Urothelium cell line (cell line): ENCODE measurements around the gene TEKT5.

ENCODE experiments used
- DNase-seq: peaks from one replicate; pipeline ENCODE4 v3.0.0; 2011; ENCODE audit warnings: low spot score, mixed read lengths
- FAIRE-seq: peaks from 2 replicates; lab custom pipeline; 2011; peaks lifted over from hg19 to GRCh38; lab: Jason Lieb, UNC

TEKT5 gene

DNA sequence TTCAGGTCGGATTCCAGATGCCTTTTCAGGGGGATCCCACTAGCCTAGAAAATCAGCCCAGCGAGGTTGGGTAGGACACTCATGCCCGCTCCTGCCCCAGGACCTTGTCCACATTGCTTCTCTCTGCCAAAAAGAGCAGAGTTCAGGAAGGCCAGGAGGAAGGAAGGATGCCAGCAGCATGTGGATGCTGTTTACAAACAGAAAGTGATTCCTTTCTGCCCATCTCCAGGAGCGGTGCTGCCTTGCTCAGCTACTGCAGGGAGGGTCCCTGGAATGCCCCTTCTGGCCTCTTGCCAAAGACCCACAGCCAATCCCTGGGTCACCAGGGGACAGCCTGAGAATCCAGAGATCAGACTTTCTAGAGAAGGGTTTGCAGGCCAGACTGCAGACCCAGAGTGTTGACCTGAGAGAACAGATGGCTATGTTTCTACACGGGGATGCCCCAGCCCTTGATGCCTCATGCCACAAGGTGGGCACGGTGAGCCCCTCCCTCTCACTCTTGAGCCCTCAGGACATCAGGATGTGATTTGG is 82.0 kb downstream of the TEKT5 start:
- DNase-seq (no peak), FAIRE-seq (no peak)

DNA sequence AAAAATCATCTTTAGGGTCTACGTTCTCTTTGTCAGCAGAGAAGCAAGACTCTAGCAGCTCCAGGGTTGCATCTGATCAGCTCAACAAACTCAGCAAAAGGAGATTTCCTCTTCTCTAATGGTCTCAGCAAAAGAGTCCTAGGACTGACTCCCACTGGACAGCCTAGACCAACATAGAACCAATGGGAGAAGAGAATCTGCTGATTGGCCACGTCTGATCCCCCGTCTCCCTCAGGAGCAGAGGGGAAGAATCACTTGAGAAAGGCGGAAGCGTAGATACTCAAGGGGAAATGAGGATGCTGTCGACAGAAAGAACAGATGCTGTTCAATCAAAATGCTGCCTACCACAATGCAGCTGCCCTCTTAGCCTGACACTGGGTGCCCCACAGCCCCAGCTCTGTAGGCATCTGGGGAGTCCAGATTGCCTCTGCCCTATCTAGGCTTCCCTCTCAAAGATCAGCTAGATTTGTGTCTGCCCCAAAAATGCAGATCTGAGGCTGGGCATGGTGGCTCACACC is 82.8 kb downstream of the TEKT5 start:
- DNase-seq (no peak), FAIRE-seq (no peak)

DNA sequence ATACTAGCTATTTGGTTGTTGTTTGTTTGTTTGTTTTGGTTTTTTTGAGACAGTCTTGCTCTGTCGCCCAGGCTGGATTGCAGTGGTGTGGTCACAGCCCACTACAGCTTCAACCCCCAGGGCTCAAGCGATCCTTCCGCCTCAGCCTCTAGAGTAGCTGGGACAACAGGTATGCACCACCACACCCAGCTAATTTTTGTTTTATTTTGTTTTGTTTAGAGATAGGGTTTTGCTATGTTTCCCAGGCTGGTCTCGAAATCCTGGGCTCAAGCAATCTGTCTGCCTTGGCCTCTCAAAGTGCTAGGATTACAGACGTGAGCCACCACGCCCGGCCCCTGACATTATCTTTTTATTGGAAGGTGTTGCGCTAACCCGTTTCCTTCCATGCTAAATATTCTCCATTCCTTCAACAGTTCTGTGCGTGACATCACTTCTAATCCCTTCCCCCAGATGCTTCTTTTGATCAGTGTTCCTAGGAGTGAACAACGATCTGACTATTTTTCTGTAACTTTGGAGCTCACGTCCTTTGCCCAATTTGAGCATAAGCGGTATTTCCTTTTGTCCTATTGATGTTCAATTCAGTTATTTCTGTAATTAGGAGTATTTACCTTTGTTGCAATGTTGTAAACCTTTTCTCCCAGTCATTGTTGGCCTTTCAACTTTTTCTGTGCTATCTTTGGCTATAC is 84.1 kb downstream of the TEKT5 start:
- FAIRE-seq (no peak), DNase-seq (no peak)

- FAIRE-seq (no peak), DNase-seq (peak; percentile 41)
These were observed 85.3 kb downstream of the TEKT5 start for GRCh38 chr16:10609402-10609774.

DNA sequence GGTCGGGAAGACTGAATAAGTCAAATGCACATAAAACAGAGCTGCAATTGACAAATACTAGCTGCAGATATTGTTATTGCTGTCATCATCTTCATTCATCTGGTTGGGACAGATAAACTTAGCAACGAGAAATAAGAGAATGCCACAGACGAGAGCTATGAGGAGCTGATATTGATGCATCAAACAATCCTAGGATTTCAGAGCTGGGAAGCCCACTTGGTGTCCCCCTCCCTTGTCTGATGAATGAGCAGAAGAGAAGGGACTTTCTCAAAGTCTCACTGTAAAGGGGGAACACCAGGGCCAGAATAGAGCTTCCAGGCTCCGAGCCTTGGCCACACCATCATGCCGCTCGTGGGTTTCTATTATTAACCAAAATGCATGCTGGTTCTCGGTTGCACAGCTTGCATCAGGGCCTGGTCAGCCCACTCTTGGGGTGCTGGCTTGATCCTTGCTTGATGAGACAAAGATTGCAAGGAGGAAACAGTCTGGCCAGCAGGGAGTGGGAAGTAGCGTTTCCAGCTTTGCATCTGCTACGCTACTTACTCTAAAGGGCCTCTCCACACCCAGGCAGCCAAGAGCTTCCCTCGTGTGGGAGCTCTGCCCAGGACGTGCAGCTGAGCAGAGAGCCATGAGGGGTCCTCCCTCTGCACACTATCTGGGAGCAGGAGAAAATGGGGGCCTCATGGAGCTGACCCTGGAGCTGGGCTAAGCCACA is 85.9 kb downstream of the TEKT5 start:
- peak; percentile 48 for FAIRE-seq
- DNase-seq: no peak

- DNase-seq (no peak), FAIRE-seq (no peak)
These were observed 87.6 kb downstream of the TEKT5 start for GRCh38 chr16:10607157-10607556.

DNA sequence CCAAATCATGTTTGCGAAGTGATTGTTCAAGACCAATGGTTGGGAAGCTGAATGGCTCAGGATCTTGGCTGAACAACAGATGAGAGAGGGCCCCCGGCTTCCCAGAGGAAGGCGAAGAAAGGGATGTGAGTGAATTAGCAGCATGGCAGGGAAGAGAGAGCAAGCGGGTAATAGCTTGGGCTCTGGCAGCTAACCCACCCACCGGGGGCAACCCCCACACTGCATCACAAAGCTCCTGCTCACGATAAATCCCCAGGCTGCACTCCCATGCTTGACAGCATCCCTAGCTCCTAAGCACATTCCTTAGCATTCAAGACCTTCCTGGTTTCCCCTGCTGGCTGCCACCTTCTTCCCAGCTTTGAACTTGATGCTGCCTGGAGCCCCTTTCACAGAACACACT is 88.1 kb downstream of the TEKT5 start:
- no peak for DNase-seq
- no peak for FAIRE-seq

DNA sequence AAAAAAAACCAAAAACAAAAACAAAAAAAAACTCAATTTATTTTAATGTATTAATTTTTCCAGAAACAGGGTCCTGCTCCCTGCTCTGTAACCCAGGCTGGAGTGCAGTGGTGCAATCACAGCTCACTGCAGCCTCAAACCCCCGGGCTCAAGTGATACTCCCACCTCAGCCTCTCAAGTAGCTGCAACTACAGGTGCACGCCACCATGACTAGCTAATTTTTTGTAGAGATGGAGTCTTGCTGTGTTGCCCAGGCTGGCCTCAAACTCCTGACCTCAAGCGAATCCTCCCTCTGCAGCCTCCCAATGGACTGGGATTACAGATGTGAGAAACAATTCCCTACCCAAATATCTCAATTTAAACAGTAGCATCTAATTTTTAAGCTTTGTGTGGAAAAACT is 89.1 kb downstream of the TEKT5 start:
- DNase-seq (no peak), FAIRE-seq (no peak)

DNA sequence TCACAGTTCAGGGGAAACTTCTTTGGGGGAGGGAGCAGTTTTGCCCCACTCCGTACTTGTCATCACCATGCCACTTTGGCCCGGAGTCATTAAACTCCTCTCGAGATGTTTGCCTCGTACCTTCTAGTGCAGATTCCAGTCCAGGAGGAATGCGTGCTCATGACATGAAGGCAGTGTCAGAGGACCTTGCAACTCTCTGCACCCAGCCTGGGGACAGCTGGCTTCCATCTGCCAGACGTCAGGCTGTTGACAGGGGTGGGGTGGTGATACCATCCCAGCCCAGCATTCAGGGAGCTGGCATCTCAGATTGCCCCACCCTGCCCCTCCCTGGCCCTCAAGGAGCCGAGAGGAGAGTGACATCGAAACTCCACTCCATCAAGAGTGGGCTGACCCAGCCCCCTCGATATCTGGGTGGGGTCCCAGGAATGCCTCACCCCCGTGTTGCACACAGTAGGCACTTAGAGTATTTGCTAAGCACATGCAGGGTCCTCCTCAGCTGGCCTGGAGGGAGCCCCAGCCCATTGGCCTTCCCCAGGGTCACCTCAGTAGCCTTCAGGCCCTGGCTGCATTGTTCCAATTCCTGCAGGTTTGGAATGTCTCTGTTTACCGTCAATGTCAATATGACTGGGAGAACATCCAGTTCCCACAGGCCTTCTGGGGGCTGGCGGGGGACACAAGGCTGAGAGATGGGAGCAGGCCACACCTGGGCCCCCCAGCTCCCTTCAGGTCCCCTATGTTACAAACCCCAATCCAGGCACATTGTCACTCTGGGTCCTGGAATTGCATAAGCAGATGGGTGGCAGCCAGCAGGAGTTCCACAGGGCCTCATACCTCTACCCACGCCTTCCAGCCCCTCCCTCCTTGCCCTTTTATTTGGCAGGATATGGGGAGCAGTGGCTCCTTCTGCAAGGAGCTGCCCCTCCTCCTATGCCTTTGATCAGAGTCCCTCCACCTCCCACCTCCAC is 93.0 kb downstream of the TEKT5 start:
- FAIRE-seq (no peak), DNase-seq (no peak)

- no peak for FAIRE-seq
- no peak for DNase-seq
These were observed 93.8 kb downstream of the TEKT5 start for GRCh38 chr16:10600782-10601443.

DNA sequence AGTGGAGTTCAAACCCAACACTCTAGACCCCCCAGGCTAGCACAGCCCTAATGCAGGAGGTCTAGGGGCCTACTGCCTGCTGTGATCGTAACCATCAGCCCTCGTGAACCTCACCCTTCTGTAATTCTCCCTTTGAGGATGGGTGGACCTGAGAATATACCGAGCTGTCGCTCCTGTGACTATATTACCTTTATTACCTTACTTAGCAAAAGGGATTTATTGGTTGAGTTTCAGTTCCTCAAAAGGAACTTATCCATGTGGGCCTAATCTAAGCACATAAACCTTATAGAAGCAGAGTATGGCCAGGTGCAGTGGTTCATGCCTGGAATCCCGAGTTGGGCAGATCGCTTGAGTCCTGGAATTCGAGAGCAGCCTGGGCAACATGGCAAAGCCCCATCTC is 95.1 kb downstream of the TEKT5 start:
- FAIRE-seq (no peak), DNase-seq (no peak)

GRCh38 chr16:10598157-10598556 is 96.6 kb downstream of the TEKT5 start:
- no peak for DNase-seq
- FAIRE-seq: no peak

DNA sequence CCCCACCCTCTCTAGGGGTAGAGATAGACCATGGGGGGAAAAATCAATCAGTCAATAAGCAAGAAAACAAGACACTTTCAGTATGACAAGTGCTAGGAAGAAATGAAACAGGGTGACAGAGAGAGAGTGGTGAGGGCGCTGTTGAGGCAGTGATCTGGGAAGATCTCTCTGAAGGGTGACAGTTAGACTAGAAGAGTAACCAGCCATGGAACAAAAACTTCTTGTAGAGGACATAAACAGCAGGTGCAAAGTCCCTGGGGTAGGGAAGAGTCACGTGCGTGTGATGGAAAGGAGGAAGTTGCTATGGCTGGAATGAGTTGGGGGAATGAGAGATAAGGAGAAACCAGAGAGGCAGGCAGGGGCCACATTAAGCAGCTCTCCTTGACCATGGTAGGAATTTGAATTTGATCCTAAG is 97.5 kb downstream of the TEKT5 start:
- DNase-seq: no peak
- FAIRE-seq: no peak

DNA sequence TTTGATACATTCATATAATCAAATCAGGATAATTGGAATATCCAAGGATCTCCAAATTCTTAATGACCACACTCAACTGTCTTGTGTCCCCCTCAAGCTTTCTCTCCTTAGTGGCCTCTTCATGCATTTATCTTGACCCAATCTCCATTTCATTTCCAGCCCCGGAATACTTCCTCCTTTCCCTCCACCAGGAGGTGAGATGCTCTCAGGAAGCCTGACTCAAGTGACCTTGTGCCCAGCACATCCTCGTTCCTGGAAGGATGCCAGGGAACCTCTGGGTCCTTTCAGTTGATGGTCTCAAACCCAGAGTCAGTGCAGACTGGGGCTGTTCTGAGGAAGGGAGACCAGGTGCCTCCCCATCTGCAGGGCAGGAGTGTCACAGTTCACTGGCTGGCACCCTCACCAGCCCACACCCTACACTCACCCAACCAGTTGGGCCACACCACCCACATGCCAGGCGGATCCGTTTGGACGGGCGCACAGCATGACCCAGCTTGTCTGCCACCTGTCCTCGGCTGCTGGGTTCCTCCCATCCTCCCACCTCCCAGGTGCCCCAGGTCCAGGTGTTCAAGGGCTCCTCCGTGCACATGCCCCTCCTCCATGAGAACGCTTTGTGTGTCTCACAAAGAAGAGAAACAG is 100.3 kb downstream of the TEKT5 start:
- DNase-seq (no peak), FAIRE-seq (no peak)

GRCh38 chr16:10592611-10593010 is 102.1 kb downstream of the TEKT5 start:
- FAIRE-seq (no peak), DNase-seq (no peak)

GRCh38 chr16:10590342-10590741 is 104.4 kb downstream of the TEKT5 start:
- FAIRE-seq (no peak), DNase-seq (no peak)

GRCh38 chr16:10589109-10589508 is 105.6 kb downstream of the TEKT5 start:
- no peak for DNase-seq
- FAIRE-seq: no peak

GRCh38 chr16:10587622-10588021 is 107.1 kb downstream of the TEKT5 start:
- DNase-seq: no peak

DNA sequence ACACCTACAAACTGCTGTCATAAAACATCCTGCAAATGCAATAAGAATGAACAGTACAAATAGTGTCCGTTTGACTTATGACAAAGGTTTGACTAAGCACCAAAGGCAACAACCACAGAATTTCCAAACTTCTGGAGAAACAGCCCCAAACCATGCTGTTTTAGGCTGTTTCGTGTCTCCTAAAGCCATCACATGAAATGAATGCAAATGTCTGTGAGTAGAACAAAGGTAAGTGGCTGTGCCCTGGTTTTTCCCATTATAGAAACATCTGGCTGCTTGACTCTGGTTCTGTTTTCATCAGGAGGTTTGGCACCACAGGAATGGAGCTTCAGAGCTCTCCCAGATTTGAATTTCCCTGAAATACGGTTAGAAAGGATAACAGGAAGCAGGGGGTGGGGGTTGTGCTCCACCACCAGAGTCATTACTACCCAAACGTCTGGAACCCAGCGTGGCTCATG is 109.7 kb downstream of the TEKT5 start:
- DNase-seq: no peak
- FAIRE-seq: no peak

More at GRCh38 chr16:10587622-10588021, 107.1 kb downstream of the TEKT5 start:
- no peak for FAIRE-seq

- no peak for FAIRE-seq
- no peak for DNase-seq
These were observed 111.5 kb downstream of the TEKT5 start for GRCh38 chr16:10583269-10583668.
